NCI-H748 (cell line): ENCODE measurements around the gene GSS.

Experiments
- DNase-seq: peaks from one replicate; lab custom pipeline; 2025; ENCODE audit not compliant: unreplicated experiment; lab: John Stamatoyannopoulos, UW

The GSS gene

DNA sequence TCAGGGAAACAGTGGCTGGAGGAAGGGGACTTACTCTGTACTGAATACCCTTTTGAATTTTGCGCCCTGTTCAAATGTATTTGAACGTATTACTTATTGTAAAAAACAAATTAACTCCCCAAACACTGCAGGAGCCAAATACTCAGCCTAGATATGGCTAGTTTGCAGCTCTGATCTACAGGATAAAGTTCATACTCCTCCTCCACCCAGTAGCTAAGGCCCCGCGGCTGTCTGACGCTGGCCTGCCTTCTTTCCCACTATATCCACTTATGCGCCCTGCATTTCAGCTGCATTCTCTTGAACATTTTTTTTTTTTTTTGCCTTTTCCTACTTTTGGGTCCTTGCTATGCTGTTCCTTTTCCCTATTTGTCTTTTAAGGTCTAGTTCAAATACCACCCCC is 6.5 kb downstream of the GSS start:
- no peak for DNase-seq

DNA sequence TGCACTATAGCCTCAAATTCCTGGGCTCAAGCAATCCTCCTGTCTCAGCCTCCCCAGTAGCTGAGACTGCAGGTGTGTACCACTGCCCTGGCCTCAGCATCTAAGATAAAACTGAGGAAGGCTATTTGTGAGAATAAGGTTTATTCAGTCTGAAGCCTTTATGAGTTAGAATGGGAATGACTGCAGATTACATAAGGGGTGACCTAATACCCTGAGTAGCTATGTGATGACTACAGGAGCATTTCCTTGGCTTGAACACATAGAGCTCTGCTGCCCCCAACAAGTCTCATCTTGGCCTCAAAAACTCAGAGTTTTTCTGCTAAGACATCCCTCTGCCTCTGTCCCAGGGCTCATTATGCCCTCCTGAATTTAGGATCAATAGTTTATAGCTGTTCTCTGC is 7.6 kb downstream of the GSS start:
- no peak for DNase-seq

DNA sequence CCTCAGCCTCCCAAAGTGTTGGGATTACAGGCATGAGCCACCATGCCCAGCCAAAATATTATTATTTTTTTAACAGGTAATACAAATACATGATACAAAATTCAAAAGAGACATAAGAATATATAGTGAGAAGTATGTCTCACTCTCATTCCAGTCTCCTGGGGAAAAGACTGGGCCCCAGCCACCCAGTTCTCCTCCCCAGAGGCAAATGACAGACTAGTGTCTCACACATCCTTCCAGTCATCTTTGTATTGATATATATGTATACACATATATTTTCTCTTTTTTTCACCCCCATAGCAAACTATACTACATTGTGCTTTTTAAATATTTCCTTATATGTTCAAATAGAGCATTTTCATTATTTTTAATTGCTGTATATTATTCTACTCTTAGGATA is 8.3 kb downstream of the GSS start:
- DNase-seq = no peak

DNA sequence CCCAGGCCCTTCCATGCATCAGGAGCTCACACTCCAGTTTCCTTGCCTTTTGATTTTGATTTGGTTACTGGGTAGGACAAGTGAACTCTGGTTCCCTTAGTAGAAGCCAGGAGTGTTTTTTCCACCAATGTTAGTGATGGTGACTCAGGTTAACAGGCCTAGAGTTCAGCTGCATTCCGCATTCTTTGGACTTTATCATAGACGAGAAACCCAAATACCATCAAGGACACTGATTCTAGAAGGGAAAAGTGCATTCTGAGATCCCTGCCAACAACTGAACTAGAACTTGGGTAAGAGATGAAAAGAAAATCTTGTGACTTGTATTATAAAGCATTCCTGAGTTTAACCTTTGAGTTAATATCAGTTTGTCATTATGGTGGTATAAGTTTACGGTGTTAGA is 8.9 kb downstream of the GSS start:
- no peak for DNase-seq

DNA sequence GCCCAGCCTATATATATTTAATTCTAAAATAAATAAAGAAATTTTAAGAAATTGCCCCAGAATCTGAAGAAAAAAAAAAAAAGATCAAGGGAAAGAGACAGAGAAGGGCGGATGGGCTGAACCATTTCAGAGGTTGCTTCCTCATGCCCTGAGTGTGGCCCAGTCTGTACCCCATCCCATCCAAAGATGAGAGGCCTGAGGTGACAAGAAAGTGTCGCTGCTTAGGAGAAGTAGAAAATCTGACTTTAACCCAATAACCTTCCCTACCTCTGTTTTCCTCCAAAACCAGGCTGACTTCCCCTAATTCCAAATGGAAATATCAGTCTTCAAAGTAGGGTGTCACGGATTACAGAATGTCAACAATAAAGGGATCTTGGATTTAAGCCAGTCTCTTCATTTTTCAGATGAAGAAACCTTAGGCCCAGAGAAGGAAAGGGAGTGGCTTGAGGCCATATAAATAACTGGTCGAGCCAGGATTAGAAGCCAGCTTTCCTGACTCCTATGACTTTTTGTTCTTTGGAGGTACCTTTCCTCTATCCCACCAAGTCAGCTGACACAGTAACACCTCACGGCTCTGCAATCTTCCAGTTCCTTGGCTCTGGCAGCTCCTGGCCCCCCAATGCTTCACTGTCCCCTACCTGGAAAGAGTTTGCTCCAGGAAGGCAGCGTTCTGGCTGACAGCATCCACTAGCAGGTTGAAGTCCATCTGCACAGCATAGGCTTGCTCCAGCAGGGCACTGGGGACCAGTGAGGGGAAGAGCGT is 10.1 kb downstream of the GSS start:
- DNase-seq = no peak

DNA sequence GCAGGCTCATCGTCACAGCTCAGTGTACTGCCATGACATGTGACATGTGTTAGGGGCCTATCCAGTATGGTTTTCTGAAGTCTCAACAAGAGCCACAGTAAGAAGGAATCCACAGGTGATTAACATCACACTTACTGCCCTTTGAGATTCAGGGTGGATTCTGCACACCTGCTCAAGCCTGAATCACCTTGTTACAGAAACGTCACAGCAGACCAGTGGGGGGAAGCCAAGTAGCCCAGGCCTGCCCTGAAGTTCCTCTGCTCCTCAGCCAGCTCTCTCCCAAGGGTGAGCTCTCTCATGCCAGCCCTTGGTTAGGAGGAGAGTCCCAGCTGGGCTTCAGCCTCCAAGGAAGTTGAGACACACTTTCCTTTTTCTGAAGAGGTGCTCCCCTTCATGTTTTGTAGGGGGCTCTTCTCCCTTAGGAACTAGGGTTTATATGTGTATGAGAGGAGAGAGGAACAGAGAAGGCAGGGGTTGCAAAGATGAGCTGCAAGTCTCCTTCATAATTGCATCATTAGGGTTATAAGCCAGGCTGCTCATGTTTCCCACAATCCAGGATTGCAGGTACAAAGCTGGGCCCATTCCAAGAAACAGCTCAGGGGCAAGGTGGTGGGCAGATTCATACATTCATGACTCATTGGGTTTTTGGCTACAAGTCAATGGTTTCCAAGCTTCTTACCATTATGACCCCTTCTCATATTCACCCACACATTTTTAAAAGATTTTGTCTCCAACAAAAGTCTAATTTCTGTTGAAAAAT is 11.6 kb downstream of the GSS start:
- DNase-seq = no peak

DNA sequence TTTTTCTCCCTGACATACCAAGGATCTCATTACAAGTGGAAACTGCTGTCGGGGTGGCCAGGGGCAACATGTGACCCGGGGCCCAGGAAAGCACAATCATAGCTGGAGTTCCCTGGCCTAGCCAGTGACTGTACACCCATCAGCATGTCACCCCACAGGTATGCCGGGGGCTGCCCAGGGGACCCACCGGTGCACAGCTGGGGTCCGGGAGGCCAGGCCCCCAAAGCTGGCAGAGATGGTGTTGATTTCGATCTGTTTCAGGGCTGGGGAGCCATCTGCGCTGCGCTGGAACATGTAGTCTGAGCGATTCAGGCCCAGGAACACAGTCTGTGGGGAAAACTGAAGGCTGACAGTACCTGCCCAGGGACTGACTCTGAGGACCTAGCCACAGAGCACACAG is 13.3 kb downstream of the GSS start:
- DNase-seq = no peak

DNA sequence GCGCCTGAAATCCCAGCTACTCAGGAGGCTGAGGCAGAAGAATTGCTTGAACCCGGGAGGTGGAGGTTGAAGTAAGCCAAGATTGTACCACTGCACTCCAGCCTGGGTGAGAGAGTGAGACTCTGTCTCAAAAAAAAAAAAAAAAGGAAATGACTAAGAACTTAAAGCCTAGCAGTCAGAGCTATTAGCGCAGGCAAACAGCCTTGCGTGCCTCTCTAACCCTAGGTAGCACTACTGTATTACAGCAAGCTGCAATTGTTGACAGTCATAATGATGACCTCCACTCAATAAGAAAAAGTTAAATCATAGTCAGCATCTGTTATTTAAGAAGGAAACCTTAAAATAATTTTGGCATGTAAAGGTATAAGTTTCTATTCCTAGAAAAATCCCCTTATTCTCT is 14.4 kb downstream of the GSS start:
- no peak for DNase-seq

DNA sequence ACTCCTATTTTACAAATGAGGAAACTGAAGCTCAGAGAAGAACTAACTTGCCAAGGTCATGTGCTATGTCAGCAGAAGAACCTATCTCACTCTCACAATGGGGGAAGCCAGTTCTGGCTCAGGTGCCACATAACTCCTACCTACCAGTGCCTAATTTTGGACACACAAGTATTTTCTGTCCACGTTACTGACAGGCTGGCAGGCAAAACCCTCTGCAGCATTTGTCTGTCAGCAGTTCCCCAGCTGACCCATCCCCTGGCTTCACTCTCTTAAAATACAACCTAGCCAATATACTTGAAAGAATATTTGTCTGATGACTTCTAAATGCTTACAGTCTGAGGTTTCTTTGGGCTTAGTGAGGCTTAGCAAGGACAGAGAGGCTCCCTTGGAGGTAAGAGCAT is 15.5 kb downstream of the GSS start:
- DNase-seq = no peak

DNA sequence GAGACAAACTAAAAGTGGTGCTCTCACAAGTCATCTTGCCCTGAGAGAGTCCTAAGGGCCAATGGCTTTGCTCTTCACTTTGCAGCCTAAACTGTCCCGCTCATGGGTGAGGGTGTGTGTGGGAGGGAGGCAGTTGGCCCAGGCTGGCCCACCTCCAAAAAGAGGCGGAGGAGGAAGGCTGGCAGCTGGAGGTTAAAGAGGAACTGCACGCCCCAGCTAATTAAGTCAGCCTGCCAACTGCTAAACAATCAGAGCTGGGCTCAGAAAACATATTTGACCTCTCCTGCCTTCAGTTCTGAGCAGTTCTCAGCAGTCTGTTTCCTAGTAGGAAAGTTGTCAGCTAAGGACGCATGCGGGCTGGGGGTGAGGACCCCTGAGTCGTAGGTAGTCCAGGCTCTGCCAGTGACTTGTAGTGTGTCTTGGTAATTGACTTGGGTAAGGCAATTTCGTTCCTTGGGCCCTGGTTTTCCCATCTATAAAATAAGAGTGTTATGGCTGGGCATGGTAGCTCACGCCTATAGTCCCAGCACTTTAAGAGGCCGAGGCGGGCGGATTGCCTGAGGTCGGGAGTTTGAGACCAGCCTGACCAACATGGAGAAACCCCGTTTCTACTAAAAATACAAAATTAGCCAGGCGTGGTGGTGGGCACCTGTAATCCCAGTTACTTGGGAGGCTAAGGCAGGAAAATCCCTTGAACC is 17.0 kb downstream of the GSS start:
- no peak for DNase-seq

DNA sequence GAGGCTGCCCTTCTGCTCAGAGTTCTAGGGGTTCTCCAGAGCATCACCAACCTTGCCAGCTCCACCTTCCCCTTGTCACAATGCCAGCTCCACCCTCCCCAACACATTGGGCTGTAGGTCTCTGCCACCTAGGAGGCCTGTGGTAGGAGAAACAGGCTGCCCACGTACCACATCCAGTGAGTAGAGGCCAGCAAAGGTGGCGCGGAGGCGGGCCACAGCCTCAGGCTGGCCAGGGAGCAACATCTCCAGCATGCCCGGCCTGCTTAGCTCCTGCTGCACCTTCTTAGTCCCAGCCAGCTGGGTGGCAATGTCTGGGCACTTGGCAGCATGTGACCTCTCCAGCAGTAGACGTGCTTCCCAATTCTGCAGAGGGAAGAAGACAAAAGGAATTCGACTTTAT is 23.8 kb downstream of the GSS start:
- no peak for DNase-seq

DNA sequence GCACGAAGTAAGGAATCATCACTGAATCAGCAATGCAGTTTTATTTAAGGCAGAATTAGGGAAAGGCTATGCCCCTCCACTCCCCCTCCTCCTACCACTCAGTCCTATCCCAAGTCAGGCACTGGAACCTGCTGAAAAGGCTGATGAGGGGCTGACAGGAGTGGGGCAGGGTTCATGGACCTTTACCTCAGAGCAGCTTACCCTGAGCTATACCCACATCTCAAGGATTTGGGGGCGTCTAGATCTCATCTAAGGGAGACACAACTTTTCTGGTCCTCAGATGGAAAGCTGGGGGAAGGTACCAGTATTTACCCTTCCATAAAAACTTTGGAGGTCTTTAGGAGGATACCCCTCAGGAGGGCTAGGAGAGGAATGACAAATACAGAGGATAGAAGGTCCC is 27.2 kb downstream of the GSS start:
- DNase-seq = no peak

DNA sequence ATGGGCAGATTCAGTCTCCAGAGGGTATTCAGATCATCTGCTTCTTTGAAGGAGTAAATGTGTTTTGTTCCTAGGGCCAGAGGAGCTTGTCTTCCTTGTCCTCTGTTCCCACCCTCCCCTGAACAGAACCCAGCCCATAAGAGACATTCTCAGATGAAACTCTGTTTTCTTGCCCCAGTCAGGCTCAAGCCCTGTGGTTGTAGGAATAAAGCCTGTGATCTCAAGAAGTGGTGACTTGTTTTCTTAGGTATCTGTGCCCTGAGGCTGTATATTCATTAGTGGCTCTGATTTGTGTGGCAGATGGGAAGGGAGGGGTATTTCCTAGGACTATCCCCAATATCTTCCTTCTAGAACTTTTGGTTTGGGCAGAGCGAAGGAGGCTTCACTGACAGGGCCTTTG is 27.9 kb downstream of the GSS start:
- DNase-seq = no peak

DNA sequence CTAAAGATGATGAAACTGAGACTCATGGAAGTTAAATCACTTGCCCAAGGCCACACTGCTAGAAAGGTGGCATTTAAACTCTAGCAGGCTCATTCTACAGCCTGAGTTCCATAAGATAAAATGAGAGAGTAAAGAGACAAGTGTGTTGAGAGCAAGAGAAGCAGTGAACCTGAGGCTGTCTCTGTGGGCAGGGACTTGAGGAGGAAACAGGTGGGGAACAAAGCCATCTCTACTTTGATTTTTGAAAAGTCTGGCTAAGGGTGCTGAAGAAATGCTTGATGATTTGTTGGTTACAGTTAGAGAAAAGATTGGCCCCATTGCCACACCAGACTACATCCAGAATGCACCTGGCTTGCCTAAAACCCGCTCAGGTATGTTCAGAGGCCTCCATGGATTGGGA is 29.0 kb downstream of the GSS start:
- DNase-seq = no peak

DNA sequence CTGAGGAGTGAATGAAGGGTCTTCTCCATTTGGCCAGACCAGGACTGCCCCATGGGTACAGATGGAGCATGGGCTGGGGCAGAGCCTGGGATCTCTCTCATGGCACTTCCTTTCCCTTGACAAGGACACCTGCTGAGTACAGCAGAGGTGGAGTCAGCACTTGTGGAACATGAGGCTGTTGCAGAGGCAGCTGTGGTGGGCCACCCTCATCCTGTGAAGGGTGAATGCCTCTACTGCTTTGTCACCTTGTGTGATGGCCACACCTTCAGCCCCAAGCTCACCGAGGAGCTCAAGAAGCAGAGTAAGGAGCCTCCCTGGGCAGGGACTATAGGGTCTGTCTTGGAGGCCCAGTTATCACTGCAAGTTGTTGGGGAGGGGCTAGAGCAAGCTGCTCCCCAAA is 29.6 kb downstream of the GSS start:
- DNase-seq = no peak

DNA sequence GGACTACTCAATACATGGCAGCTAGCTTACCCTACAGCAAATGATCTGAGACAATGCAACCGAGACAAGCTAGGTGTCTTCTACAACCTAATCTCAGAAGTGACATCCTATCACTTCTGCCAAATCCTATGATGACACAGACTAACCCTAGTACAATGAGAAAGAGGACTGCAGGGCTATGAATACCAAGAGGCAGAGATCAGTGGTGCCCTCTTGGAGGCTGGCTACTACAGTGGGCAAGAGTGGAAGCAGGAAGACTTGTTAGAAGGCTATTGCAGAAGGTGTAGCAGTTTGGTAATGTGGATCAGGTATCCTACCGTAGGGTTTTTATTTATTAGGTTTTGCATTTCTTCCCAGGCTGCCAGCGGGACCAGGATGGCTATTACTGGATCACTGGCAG is 30.3 kb downstream of the GSS start:
- DNase-seq = no peak

DNA sequence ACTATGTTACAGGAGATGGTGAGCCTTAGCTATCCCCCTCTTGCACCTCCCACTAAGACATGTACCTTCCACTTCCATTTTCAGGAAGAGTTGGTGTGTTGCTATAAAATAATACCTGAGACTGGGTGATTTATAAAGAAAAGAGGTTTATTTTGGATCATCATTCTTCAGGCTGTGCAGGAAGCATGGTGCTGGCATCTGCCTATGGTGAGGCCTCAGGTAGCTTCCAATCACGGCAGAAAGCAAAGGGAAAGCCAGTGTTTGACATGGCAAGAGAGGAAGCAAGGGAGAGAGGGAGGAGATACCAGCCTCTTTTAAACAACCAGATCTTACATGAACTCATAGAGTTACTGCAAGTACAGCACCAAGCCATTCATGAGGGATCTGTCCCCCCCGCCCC is 32.2 kb downstream of the GSS start:
- DNase-seq = no peak

DNA sequence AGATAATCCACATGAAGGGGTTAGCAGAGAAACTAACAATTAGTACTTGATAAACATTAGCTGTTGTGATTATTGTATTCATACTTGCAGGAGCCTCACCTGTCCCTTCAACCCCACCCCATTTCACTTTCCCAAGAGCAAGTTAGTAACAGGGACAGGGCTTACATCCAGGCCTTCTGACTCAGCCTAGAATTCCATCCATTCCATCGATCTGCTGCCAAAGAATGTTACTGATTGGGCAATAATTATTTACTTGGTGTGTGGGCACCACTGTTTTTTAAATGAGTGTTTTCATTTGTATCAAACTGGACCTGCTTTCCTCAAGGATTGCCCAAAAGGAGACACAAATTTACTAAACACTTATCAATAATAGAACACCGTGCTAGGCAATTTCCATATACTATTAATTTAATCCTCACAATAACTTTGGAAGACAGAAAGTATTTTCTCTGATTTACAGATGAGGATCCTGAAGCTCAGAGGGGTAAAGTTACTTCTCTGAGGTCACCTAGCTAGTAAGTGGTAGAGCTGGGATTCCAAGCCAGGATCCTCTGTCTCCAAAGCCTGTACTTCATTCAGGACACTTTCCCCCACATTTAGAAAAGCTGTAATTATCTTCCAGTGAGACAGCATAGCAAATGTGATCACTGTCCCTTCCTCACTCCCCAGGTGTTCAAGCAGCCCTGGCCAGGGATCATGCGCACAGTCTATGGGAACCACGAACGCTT is 32.8 kb downstream of the GSS start:
- DNase-seq = no peak

DNA sequence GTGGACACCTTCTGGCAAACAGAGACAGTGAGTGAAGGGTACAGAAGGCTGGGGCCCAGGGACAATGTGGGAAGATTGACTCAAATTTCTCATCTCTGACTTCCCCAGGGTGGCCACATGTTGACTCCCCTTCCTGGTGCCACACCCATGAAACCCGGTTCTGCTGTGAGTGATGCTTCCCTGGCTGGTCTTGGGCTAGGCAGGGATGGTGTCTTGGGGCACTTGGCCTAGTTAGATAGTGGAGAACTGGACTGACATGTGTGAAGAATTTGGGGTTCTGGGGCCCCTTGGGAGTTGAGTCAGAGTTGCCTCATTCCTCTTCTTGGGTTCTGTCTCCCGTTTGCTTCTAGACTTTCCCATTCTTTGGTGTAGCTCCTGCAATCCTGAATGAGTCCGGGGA is 34.2 kb downstream of the GSS start:
- no peak for DNase-seq

DNA sequence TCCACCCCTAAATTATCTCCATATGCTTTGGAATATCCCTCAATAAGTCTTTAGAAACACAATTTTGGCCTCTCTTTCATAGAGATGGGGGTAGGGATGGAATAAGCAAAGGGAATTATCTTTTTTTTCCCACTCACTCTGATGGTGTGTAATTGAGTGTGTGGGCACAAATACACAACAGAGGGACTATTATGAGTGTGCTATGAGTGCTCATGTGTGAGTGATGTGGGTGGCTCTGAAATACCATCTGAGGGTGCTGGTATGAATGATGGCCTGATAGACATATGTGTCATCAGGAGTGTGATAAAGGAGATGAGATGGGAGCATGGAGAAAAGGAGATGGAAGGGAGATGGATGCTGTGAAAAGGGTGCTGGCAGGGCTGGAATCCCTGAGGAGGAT is 35.6 kb downstream of the GSS start:
- DNase-seq = no peak

DNA sequence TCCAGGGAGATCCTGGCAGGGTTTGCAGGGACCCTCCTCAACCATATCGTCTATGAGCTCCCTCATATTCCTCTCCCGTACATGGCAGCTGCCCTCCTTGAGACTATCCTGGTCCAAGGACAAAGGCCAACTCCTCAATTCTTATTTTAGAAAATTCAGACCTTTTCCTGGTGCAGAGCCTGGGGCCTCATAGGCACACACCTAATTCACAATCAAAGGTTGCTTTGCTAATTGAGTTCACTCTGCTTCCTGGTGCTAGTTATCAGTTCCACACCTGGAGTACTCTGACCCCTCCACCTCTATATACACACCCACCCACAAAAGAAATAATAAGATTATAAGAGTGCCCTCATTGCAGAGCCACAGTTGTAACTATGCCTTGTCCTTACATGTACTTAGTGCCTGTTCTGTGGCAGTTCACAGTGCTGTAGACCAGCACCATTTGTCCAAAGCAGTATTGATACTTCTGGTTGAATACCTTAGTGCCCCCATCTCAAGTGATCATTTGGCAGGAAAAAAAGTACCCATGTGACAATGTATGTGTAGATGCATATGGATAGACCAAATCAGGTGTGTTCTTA is 38.7 kb downstream of the GSS start:
- DNase-seq = no peak
